Germinal center (tissue), 1 donor: Measurements from ENCODE around the gene ZGPAT.

ENCODE experiments used
- DNase-seq: peaks from one replicate; pipeline ENCODE4 v3.0.0; 2012; ENCODE audit warnings: mixed read lengths, low spot score

ZGPAT gene

GRCh38 chr20:63744574-63745423, 37.0 kb downstream of the ZGPAT start:
- DNase-seq, result peak; percentile 3

GRCh38 chr20:63745424-63745805, 37.6 kb downstream of the ZGPAT start:
- peak; percentile 1 for DNase-seq

- peak; percentile 2 for DNase-seq
Measured at GRCh38 chr20:63745961-63746731, 38.3 kb downstream of the ZGPAT start.

GRCh38 chr20:63746751-63747315, 39.0 kb downstream of the ZGPAT start:
- peak; percentile 1 for DNase-seq

GRCh38 chr20:63747622-63748069, 39.8 kb downstream of the ZGPAT start:
- DNase-seq, result peak; percentile 47

GRCh38 chr20:63748070-63748933, 40.5 kb downstream of the ZGPAT start:
- DNase-seq, result no peak

- DNase-seq, result no peak
Measured at GRCh38 chr20:63748934-63749270, 41.1 kb downstream of the ZGPAT start.

- no peak for DNase-seq
Measured at GRCh38 chr20:63749597-63750508, 42.0 kb downstream of the ZGPAT start.

GRCh38 chr20:63750807-63751470, 43.1 kb downstream of the ZGPAT start:
- no peak for DNase-seq

- DNase-seq, result no peak
Measured at GRCh38 chr20:63751471-63752271, 43.8 kb downstream of the ZGPAT start.

GRCh38 chr20:63752411-63753101, 44.7 kb downstream of the ZGPAT start:
- no peak for DNase-seq

- no peak for DNase-seq
Measured at GRCh38 chr20:63753381-63753780, 45.5 kb downstream of the ZGPAT start.

GRCh38 chr20:63754008-63754407, 46.2 kb downstream of the ZGPAT start:
- no peak for DNase-seq

- DNase-seq, result no peak
Measured at GRCh38 chr20:63755933-63756647, 48.3 kb downstream of the ZGPAT start.

GRCh38 chr20:63756648-63756991, 48.8 kb downstream of the ZGPAT start:
- no peak for DNase-seq

- DNase-seq, result no peak
Measured at GRCh38 chr20:63758152-63758551, 50.3 kb downstream of the ZGPAT start.

GRCh38 chr20:63759377-63759901, 51.6 kb downstream of the ZGPAT start:
- DNase-seq, result no peak
